NCI-H1694 (cell line): ENCODE results near the gene SHROOM1.

Source experiments
- DNase-seq: peaks from one replicate; lab custom pipeline; 2025; lab: John Stamatoyannopoulos, UW

The SHROOM1 gene

DNA sequence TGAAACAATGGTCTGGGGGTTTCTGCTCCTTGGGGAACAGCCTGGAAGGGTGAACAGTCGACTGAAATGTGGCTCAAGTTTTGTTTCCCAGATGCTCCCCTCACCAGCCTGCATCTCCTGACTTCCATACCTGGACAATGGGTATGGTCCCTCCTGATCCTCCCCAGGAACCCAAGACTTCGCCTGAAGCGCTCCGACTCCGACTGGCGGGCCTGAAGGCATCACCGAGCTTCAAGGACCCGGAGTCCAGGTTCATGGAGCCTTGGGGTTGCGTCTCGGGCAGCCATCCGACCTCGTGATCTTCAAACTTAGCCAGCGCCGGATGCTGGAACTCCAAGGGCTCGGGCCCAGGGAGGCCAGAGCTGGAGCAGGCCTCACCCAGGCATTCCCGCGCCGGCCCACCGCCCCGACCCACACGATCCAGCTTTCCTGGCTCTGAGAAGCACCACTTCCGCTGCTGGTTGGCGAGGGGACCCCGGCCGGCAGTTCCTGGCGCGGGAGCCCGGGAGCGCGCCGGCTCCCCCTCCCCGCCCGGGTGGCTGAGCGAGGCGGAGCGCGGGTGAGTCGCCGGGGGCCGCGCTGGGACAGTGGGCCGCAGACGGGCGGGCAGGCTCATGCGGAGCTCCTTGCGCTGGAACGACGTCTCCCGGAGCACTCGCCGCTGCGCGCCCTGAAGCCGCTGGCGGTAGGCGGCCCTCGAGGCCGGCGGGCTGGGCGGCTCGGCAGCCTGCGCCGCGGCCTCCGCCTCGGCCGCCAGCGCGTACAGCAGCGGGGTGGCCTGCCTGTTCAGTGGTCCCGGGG, 5.2 kb downstream of the SHROOM1 start:
- DNase-seq: no peak

DNA sequence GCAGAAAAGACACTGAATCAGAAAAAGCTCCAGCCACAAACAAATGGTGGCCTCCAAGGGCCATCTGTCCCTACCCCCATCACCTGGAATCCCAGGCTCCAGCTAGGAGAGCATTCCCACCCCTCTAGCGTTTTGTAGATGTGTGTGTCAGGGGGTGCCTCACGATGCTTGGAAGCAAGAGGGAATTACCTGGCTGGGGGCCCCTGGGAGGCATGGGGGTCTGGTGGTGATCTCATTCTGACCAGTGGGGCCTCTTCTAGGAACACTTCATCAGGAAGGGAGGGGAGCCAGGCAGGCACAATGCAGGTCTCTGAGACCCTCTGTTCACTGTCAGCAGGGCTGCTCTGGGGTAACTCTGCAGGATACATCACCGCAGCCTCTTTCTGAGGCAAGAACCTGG, 6.0 kb downstream of the SHROOM1 start:
- no peak for DNase-seq

DNA sequence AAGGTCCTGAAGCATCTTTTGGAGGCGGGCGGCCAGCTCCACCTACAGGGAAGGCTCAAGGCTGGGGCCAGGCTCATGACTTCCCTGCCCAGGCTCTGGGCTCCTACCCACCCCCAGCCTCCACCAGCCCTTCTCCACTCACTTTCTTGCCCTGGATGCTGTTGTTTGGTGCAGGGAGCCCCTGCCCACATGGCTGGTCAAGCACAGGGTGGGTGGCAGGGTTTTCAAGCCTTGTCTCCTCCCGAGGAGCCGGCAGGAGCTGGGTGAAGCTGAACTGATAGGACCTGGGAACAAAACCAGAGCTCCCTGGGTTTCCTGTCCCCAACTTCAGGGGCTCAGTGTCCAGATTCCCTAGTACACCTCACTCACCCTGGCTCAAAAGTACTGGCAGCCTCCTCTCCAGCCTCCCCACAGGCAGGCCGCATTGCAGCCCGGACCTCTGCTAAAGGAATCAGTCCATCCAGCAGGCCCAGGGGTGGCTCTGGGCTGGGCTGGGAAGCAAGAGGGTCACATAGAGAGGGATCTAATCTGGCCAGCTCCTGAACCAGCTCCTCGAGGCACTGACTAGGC, 6.9 kb downstream of the SHROOM1 start:
- no peak for DNase-seq

DNA sequence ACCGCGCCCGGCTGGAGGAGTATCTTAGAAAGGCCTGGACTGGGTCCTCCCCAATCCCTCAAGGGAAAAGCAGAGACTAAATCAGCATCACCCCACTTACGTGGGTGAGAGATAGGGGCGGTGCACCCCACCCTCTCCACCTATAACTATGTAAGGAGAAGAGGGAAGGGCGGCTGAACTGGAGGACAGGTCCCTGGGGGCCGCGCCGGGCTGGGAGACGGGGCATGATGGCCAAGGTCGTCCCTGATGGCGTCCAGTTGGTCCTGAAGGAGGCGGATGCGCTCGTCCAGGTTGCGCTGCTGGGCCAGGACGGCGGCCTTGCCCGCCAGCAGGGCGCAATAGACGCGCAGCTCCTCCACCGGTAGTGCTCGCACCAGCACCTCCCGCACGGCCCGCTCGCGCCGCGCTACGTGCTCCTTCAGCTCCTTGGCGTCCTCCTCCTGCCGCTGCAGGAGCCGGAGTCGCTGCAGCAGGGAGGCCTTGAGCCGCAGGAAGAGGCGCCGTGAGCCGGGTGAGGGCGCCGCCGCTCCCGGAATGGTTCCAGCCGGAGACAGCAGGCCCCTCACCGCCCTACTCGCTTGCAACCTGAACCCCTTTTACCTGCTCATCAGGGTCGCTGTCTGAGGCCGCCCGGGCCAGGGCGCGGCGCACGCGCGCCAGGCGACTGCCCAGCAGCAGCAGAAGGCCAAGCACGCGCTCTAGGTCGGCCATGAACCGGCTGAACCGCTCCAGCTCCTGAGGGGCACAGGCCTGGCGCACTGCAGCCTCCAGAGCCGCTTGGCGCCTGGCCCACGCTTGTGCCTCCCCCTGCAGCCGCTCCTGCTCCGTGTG, 7.6 kb downstream of the SHROOM1 start:
- no peak for DNase-seq

DNA sequence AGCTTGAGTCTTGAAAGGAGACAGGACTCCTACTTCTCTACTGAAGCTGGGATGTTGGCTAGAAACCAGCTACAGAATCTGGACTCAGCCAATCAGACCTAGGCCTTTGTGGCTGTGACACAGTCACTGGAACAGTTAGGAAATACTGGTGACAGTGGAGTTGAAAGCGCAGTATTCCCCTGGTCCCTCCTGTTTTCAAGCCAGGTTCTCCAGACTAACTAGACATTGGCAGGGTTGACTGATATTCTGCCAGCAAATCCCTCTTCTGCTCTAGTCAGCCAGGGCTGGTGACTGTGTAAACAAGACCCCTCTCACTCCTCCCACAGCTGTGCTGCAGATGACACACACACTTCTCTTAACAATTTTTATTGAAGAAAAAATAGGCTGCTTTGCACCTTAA, 8.7 kb downstream of the SHROOM1 start:
- DNase-seq: peak; percentile 71

DNA sequence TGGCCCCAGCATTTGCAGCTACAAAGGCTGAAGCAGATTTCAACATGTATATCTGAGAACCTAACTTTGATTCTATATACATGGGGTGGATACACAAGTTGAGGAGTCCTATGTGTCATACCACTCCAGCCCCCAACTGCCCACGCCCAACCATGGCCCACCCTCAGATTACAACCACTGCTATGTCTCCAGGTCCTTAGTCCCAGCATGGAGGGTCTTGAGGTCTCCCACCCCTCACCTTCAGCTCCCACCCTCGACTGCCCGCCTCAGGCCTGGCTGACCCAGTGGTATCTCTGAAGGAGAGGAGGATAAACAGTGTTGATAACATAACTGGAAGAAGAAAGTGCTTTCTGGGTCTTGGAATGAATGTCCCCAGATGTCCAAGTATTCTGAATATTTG, 9.1 kb downstream of the SHROOM1 start:
- DNase-seq: no peak

DNA sequence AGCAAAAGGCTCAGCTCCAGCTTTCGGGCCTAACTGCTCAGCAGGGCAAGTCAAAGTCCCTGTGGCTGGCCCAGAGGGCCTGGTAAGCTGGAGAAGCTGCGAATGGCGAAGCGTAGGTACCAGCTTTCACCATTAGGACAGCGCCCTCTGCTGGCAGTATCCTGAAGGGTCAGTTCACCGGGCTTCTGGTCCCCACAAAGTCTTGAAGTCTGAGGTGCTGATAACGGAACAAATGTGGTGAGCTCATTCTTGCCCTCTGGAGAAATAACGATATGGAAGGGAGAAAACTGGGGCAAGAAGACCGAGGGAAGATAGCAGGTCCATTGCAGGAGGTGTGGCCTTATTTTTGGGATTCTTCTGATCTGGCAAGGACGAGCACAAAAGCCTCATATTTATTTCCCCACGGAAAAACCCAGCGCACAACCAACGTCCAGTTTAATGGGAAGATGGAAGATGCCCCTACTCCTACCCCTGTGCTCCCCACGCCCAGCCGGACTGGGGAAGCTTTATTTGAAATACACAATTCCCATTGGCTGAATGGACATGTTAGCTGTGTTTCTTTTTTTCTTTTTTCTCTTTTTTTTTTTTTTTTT, 10.2 kb downstream of the SHROOM1 start:
- peak; percentile 88 for DNase-seq

DNA sequence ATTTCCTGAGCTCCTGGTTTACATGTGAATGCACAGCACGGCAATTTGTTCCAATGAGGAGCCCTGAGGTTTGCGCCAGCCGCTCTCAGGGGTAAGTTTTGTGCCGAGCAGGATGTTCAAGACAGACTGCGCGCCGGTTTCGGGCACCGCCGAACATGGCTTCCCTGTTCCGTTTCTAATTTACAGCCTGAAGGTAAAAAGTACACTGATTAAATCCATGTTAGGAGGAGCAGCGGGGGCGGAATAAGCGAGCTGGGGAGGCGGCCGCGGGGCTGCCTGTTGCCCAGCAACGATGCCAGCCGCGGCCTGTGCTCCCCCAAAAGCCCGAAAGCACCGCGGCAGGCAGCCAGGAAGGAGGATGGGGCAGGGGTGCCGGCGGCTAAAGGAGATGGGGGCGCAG, 11.0 kb downstream of the SHROOM1 start:
- DNase-seq: no peak

DNA sequence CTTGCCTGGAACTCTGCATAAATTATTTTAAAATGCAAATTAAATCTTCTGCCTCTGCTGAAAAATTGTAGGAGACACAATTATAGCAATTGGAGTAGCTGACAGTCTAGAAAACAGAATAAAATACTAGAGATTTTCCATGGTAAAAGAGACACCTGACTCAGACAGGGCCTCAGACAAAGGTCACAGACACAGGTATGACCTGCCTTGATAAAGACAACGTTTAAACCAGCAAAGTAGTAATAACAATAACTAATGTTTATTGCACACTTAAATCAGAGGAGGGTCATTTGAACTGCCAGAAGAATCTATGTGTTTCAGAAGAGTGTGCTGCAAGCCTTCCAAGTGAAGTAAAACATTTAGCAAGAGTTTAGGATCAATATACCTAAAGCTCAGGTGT, 13.4 kb downstream of the SHROOM1 start:
- no peak for DNase-seq

DNA sequence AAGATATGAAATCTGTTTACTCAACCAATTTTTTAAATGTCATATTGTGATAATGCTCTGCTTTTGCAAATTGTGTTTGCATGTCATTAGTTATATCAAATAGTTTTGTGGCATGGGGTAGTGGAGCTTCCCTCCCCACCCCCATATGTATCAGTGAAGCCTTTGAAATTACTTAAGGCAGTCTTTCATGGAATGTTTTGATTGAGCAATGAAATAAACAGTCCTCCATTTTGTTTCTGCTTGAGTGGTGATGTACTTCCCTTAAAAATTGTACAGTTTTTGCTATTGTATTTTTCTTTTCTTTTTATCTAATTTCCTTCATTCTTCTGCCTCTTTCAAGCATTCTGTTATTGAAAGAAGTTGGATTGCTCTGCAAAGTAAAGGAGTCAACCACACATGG, 13.9 kb downstream of the SHROOM1 start:
- no peak for DNase-seq

DNA sequence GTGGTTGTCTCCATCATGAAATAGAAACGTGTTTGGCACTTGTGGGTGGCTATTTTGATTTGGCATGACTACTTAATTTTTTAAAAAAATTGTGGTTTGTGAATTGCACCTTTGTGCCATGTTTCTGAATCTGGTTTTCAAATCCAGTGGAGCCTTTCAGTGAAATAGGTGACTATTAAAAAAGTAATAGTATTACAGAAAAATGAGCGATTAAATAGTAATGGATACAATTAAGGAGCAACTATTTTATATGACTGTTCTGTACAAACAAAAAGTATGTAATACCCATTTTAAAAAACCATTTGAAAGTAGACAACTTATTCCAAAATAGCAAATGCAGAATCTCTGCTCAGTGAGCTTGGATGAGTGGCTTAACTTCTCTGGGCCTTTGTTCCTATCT, 14.4 kb downstream of the SHROOM1 start:
- DNase-seq: no peak

DNA sequence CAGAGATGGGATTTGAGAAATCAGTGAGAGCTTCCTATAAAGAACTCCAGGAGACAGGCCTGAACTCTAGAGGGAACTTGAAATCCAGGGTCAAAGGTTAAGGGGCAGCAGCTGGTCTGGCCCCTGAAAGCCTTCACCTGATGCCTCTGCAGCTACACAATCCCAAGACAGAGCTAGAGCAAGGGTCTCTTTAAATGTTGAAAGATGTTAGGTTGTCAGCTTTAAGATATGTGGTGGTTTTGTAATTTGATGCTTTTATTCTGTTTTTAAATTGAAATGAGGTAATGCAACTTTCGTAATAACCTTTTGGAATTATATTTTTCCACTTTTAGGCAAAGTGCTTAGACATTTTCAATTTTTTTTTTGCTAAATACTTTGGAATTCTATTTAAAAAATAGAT, 15.0 kb downstream of the SHROOM1 start:
- no peak for DNase-seq

DNA sequence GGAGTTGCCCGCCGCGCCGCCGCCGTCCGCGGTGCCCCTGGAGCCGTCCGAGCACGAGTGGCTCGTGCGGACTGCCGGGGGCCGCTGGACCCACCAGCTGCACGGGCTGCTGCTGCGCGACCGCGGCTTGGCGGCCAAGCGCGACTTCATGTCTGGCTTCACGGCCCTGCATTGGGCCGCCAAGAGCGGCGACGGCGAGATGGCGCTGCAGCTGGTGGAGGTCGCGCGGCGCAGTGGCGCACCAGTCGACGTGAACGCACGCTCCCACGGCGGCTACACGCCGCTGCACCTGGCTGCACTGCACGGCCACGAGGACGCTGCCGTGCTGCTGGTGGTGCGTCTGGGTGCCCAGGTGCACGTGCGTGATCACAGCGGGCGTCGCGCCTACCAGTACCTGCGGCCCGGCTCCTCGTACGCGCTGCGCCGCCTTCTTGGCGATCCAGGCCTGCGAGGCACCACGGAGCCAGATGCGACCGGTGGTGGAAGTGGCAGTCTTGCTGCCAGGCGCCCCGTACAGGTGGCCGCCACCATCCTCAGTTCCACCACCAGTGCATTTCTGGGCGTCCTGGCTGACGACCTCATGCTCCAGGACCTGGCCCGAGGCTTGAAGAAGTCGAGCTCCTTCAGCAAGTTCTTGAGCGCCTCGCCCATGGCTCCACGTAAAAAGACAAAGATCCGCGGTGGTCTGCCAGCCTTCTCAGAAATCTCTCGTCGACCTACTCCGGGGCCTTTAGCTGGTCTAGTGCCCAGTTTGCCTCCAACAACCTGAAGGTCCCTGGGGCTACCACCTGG, 15.7 kb downstream of the SHROOM1 start:
- no peak for DNase-seq

DNA sequence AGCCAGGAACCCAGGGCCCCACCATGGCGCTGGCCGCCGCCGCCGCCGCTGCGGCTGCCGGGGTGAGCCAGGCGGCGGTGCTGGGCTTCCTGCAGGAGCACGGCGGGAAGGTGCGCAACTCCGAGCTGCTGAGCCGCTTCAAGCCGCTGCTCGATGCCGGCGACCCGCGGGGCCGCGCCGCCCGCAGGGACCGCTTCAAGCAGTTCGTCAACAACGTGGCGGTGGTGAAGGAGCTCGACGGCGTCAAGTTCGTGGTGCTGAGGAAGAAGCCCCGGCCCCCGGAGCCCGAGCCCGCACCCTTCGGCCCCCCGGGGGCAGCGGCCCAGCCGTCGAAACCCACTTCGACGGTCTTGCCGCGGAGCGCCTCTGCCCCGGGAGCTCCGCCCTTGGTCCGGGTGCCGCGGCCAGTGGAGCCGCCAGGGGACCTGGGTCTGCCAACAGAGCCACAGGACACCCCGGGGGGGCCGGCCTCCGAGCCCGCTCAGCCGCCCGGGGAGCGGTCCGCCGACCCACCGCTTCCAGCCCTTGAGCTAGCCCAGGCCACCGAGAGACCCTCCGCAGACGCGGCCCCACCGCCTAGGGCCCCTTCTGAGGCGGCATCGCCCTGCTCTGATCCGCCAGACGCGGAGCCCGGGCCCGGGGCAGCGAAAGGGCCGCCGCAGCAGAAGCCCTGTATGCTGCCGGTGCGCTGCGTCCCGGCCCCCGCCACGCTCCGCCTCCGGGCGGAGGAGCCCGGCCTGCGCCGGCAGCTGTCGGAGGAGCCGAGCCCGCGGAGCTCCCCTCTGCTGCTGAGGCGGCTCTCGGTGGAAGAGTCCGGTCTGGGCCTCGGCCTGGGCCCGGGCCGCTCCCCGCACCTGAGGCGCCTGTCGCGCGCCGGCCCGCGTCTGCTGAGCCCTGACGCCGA, 16.6 kb downstream of the SHROOM1 start:
- DNase-seq: no peak

DNA sequence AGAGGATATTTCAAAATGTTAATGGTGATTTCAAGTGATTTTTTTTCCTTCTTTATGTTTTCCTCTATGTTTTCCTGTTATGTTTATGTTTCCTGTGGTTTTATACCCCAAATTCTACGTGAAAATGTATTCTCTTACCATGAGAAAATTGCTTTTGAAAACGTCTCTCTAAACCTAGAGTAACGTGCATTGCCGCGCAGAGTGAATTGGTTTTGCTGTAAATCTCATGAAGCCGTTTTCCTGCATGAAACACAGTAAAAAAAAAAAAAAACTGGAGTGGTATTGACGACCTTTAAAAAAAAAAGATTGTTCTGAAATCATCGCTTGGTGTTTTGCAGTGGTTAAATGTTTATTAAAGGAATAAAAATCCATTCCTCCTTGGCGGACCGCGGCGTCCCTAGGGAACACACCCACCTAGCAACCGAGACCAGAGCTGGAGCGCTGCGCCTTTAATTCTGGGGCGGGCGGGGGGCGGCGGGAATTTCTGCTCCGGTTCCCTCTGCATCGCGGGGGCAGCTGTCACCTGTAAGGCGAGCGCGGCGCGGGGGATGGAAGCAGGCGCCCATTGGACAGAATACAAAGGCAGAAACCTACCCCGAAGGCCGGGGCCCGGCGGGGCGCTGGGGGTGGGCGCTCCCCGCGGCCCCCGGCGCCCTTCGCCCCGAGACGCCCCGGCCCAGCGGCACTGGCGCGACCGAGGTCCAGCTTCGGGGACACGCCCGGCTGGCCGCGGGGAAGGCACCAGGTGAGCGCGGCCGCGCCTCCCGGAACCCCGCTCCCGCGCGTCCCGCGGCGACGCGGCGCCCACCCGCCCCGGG, 17.5 kb downstream of the SHROOM1 start, which contains the start of gene SOWAHA:
Gene SOWAHA (plus strand): TSS at position 522 of the 818 bp plus-strand sequence. CDS start 320 bp downstream, outside the sequence.
- no peak for DNase-seq

DNA sequence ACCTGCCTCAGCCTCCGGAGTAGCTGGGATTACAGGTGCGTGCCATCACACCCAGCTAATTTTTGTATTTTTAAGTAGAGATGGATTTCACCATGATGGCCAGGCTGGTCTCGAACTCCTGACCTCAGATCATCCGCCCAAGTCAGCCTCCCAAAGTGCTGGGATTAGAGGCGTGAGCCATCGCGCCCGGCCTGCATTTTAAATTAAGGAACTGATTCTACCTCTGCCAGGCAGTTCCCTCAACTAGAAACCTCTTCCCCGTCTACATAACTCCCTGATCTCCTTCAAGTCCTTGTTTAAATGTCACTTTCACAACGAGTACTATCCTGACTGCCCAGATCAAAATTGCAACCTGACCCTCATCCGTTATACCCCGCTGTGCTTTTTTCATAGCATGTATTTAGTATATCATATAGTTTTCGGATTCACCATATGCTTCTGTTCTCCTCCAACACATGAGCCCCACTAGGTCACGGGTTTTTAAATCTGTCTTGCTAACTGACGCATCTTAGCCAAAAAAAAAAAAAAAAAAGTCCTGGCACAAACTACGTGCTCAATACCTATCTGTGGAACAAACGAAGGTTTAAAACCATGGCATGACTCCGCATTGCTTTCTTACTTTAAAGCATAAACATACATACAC, 18.2 kb downstream of the SHROOM1 start:
- DNase-seq: peak; percentile 15

DNA sequence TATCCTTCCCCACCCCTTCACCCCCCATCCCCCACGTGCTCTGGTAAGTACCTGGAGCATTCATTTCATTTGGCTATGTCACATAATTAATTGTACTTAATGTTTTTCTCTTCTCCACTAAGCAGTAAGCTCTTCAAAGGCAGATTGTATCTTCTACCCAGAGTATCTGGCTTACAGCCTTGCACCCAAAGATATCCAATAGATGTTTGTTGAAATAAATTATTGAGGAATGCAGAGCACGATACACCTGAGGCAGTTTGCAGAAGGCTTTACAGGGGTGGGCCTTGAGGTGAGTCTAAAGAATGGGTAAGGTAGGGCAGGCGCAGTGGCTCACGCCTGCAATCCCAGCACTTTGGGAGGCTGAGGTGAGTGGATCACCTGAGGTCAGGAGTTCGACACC, 19.8 kb downstream of the SHROOM1 start:
- no peak for DNase-seq

DNA sequence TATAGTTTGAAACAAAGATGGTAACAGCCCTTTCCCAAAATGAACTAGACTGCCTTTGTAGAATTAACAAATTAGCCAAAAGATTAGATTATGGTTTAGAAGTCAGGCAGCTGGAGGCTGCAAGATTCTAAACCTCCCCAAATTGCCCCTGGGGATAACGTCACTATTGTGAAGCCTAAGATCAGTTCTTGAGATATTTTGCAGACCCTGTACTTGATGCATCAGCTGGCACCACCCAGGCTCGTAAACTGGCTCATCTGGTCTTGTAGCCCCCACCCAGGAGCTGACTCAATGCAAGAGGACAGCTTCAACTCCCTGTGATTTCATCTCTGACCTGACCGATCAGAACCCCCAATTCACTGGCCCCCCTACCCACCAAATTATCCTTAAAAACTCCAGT, 21.6 kb downstream of the SHROOM1 start:
- no peak for DNase-seq

DNA sequence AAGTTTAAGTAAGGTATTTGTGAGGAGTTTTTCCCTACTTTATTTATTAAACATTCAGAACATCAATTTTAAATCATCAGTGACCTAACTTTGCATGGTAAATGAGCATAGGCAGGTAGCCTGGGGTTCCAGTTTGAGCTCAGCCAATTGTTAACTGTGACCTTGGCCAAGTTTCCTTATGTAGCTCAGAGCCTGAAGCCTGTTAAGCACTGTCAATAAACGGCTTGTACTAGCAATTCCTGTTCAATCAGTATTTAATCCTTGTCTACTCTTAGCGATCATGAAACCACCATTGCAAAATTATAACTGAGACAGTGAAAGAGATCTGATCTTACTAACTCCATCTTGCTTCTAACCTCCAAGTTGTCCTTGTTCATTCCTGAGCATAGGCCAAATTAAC, 22.0 kb downstream of the SHROOM1 start:
- DNase-seq: no peak
